GM13976 (cell line): Measurements from ENCODE around the gene COL21A1.

Experiments used
- DNase-seq: peaks from one replicate; pipeline ENCODE4 v3.0.0; 2012; ENCODE audit warnings: low spot score
- CTCF ChIP-seq: IDR thresholded peaks from 2 replicates; pipeline ENCODE4 v1.5.1; 2012; ENCODE audit warnings: borderline replicate concordance, mild to moderate bottlenecking; ENCODE audit not compliant: insufficient read depth; ENCODE audit errors: extremely low read depth, missing control alignments, control extremely low read depth
- in situ Hi-C: fragments of 300-500 bp; cut with MboI; formaldehyde crosslinking; loops from one replicate; pipeline ENCODE4 v1.12.0; 2022; ENCODE audit warnings: low sequenced_read_pairs, mixed read lengths, inconsistent platforms; ENCODE audit not compliant: unreplicated experiment

COL21A1 gene

GRCh38 chr6:56173228-56173627 lies 74.2 kb downstream of the COL21A1 start:
- in situ Hi-C loops: no loop called here
- no peak for DNase-seq
- no peak for TF ChIP-seq CTCF

GRCh38 chr6:56172144-56172543 lies 75.2 kb downstream of the COL21A1 start:
- in situ Hi-C loops: no loop called here
- DNase-seq: no peak
- TF ChIP-seq CTCF: no peak

- no peak for DNase-seq
These were observed 78.0 kb downstream of the COL21A1 start for GRCh38 chr6:56169366-56169765.

GRCh38 chr6:56168596-56168995 lies 78.8 kb downstream of the COL21A1 start:
- DNase-seq: no peak
- in situ Hi-C loops: no loop called here
- TF ChIP-seq CTCF: no peak

More at GRCh38 chr6:56169366-56169765, 78.0 kb downstream of the COL21A1 start:
- in situ Hi-C loops: no loop called here
- TF ChIP-seq CTCF: no peak

GRCh38 chr6:56162081-56162480 lies 85.3 kb downstream of the COL21A1 start:
- DNase-seq: no peak
- TF ChIP-seq CTCF: no peak
- in situ Hi-C loops: no loop called here

GRCh38 chr6:56160489-56160888 lies 86.9 kb downstream of the COL21A1 start:
- TF ChIP-seq CTCF: no peak
- in situ Hi-C loops: no loop called here
- DNase-seq: no peak

- in situ Hi-C loops: no loop called here
- TF ChIP-seq CTCF: no peak
- no peak for DNase-seq
These were observed 88.8 kb downstream of the COL21A1 start for GRCh38 chr6:56158571-56158970.
